NT2/D1 (cell line): ENCODE results near the gene SLC18A3.

ENCODE experiments used
- SUZ12 ChIP-seq: IDR thresholded peaks from 2 replicates; pipeline ENCODE4 v1.6.1; 2011; ENCODE audit not compliant: insufficient read length, insufficient read depth; ENCODE audit errors: extremely low read depth
- YY1 ChIP-seq: IDR thresholded peaks from 2 replicates; pipeline ENCODE4 v1.6.1; 2011; ENCODE audit not compliant: insufficient read length, insufficient read depth
- ZNF274 ChIP-seq: IDR thresholded peaks from 2 replicates; pipeline ENCODE4 v1.6.1; 2011; ENCODE audit warnings: mild to moderate bottlenecking, low read depth, low read length

DNA sequence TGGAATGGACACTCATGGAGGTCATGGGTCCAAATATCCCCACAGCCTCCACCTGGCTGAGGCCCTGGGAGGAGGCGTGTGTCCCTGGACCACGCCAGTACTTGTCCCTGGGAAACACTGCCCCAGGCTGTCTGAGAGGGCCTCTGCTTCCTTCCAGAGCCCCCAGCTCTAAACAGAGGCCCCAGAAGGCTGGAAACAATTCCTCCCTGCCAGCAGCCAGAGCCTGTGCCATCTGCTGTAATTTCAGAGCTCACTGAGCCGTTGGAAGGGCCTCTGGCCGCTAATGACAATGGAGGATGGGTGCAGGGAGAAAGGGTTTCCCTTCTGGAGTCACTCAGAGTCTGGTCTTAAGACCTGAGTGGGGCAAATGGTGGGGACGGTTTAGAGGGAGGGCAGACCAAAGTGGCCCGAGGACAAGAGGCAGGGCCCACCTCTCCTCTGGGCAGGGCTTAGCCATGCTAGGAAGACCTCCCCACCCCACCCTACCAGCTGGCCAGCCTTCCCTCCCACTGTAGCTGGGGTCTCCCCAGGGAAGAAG is 10.8 kb downstream of the SLC18A3 start:
- TF ChIP-seq YY1 = no peak
- TF ChIP-seq SUZ12 = no peak
- TF ChIP-seq ZNF274 = no peak
